GM12878 (cell line): ENCODE data around the gene DGKQ. TPM values are rescaled to one million over a fixed set of nuclear protein-coding genes. Genes with fewer than 3 reads are reported as not detected.
A peak's percentile ranks its signal among the peaks of the same experiment; 100 is the strongest.

Experiments used
- ATAC-seq: fragments of 200-7000 bp; cut with Tn5 transposase; 3 replicates; pipeline ENCODE4 v1.9.1; 2020; ENCODE audit warnings: mild to moderate bottlenecking, moderate library complexity
- BruUV-seq: library from RNA; stranded (reverse); fragments of 400-500 nt; replicated peaks from 2 replicates; lab custom pipeline; 2021; lab: Mats Ljungman, UMichigan
- CTCF ChIA-PET: fragments of 300-600 bp; sonication (Branson Sonifier 250); formaldehyde crosslinking; extraction: SDS; loops from one replicate; lab custom pipeline; 2021; ENCODE audit warnings: inconsistent platforms; lab: Yijun Ruan, JAX
- POLR2A ChIA-PET: fragments of 350-600 bp; formaldehyde crosslinking; extraction: SDS; loops from one replicate; lab custom pipeline; 2021; ENCODE audit warnings: inconsistent platforms; lab: Charles Lee
- RAD21 ChIA-PET: fragments of 300-600 bp; sonication (Branson Sonifier 250); formaldehyde crosslinking; loops from one replicate; lab custom pipeline; 2023; ENCODE audit warnings: antibody characterized with exemption; ENCODE audit not compliant: unreplicated experiment; lab: Charles Lee
- SMC1A ChIA-PET: fragments of 300-600 bp; sonication (Branson Sonifier 250); formaldehyde crosslinking; loops from one replicate; lab custom pipeline; 2023; ENCODE audit not compliant: unreplicated experiment, uncharacterized antibody; lab: Charles Lee
- DNase-seq: peaks from one replicate; pipeline ENCODE4 v3.0.0-alpha.2; 2011; ENCODE audit warnings: low read depth, low spot score
- FAIRE-seq: peaks from 3 replicates; lab custom pipeline; 2011; peaks lifted over from hg19 to GRCh38; lab: Jason Lieb, UNC
- H2AFZ ChIP-seq: 2 replicates; pipeline ENCODE4 v1.6.0; 2011; ENCODE audit warnings: low read depth, low read length, control low read depth; ENCODE audit not compliant: control insufficient read depth
- H3K27ac ChIP-seq: 2 replicates; pipeline ENCODE4 v1.5.1; 2011; ENCODE audit warnings: control low read depth; ENCODE audit not compliant: control insufficient read depth, insufficient read depth
- H3K27me3 ChIP-seq, 2 experiments: replicated peaks in 1 of 2; 2 replicates each; pipeline versions ENCODE4 v1.6.0 to v1.6.1; 2011; ENCODE audit warnings: low read length in 1 of 2; ENCODE audit not compliant: control insufficient read depth in 2 of 2, insufficient read depth in 2 of 2
- H3K36me3 ChIP-seq, 2 experiments: 2 replicates each; pipeline ENCODE4 v1.5.1; 2011; ENCODE audit warnings: low read length in 1 of 2; ENCODE audit not compliant: control insufficient read depth in 2 of 2, insufficient read depth in 2 of 2
- H3K4me1 ChIP-seq: 2 replicates; pipeline ENCODE4 v1.6.1; 2011; ENCODE audit warnings: mild to moderate bottlenecking, low read length, moderate library complexity, mixed read lengths; ENCODE audit not compliant: control insufficient read depth, insufficient read depth
- H3K4me2 ChIP-seq: 2 replicates; pipeline ENCODE4 v1.6.0; 2011; ENCODE audit warnings: control low read depth; ENCODE audit not compliant: control insufficient read depth, insufficient read depth
- H3K4me3 ChIP-seq: fragments of 200-600 bp; sonication (generic); 2 replicates; pipeline ENCODE4 v1.5.1; 2016
- H3K79me2 ChIP-seq: 2 replicates; pipeline ENCODE4 v1.6.0; 2011; ENCODE audit warnings: low read length; ENCODE audit not compliant: control insufficient read depth, insufficient read depth
- H3K9ac ChIP-seq: 2 replicates; pipeline ENCODE4 v1.8.0; 2011; ENCODE audit warnings: low read length, control low read depth, mixed read lengths; ENCODE audit not compliant: control insufficient read depth, insufficient read depth
- H3K9me3 ChIP-seq: replicated peaks from 3 replicates; pipeline ENCODE4 v1.5.1; 2011; ENCODE audit warnings: mild to moderate bottlenecking, low read length; ENCODE audit not compliant: control insufficient read depth, insufficient read depth
- H4K20me1 ChIP-seq: 2 replicates; pipeline ENCODE4 v1.6.0; 2011; ENCODE audit not compliant: control insufficient read depth, insufficient read depth
- CTCF ChIP-seq, 3 experiments: IDR thresholded peaks in 2 of 3; conservative IDR thresholded peaks in 1 of 3; 2 replicates each; pipeline ENCODE4 v1.5.1; 2011; ENCODE audit warnings: low read depth in 3 of 3, low read length in 3 of 3, mild to moderate bottlenecking in 3 of 3, control low read depth in 2 of 3, moderate library complexity in 2 of 3, inconsistent platforms in 1 of 3, mixed read lengths in 1 of 3; ENCODE audit not compliant: control insufficient read depth in 2 of 3, insufficient read depth in 1 of 3; ENCODE audit errors: extremely low read depth in 1 of 3
- ESRRA ChIP-seq: IDR thresholded peaks from 2 replicates; pipeline ENCODE4 v1.6.1; 2012; ENCODE audit warnings: mild to moderate bottlenecking, low read length, improper control_type of control experiment
- MEF2A ChIP-seq: IDR thresholded peaks from 2 replicates; pipeline ENCODE4 v1.6.1; 2011; ENCODE audit warnings: low read depth, mild to moderate bottlenecking, low read length, moderate library complexity; ENCODE audit not compliant: insufficient read depth
- NFYB ChIP-seq: IDR thresholded peaks from 2 replicates; pipeline ENCODE4 v1.6.1; 2011; ENCODE audit warnings: low read depth, mild to moderate bottlenecking, low read length, improper control_type of control experiment, moderate library complexity; ENCODE audit not compliant: insufficient read depth
- PBX3 ChIP-seq: IDR thresholded peaks from 2 replicates; pipeline ENCODE4 v1.6.1; 2011; ENCODE audit warnings: mild to moderate bottlenecking, low read depth, low read length, moderate library complexity; ENCODE audit not compliant: insufficient replicate concordance
- WGBS: methylation state at CpG from one replicate; pipeline ENCODE4 v1.1.6; 2016; ENCODE audit warnings: low lambda C conversion rate; ENCODE audit not compliant: insufficient replicate concordance, insufficient coverage; ENCODE audit errors: missing lambda C conversion rate; 5-methylcytosine and 5-hydroxymethylcytosine counted together
- in situ Hi-C: fragments of 300-500 bp; cut with MboI; formaldehyde crosslinking; loops from 9 replicates; pipeline ENCODE4 v1.14.3; 2018; ENCODE audit warnings: mixed read lengths
- intact Hi-C: fragments of 100-400 bp; cut with micrococcal nuclease; formaldehyde crosslinking; loops from one replicate; pipeline ENCODE4 v1.14.2; 2022; ENCODE audit not compliant: unreplicated experiment
- polyA plus RNA-seq, 11 experiments: library from polyadenylated mRNA; depleted of rRNA in 4 of 11; unstranded in 6 of 11; stranded (reverse) in 5 of 11; fragments of >200 nt; fragmentation: Nextera tagmentation in 4 of 11; fragmentation: Illumina TruSeq in 1 of 11; extraction: Ambion mirVana in 4 of 11; extraction: Trizol in 1 of 11; gene quantifications; 1 replicate in 1 of 11; 2 replicates in 10 of 11; pipeline versions ENCODE4 v1.2.1 to v1.2.3, GENCODE V29; 2011 to 2016; ENCODE audit warnings: inconsistent platforms in 2 of 11, missing spikeins in 2 of 11, low read depth in 1 of 11
- total RNA-seq, 4 experiments: library from RNA; depleted of rRNA in 3 of 4; stranded (reverse); fragments of >200 nt in 3 of 4; fragmentation: Illumina TruSeq in 1 of 4; extraction: Trizol in 1 of 4; gene quantifications; 2 replicates each; pipeline versions ENCODE4 v1.2.1 to v1.2.3, GENCODE V29; 2013 to 2021

The DGKQ gene
- total and polyA plus RNA-seq, 10 of the 15 experiments (the other 5 are each of a cell fraction or from before 2014, with no cell fraction given) = 0.11 to 10.5 (median 1.4) TPM

- no peak overlapping the region for H3K4me2 ChIP-seq
- CTCF ChIA-PET = no interaction called here
- ATAC-seq (no peak), DNase-seq (no peak), FAIRE-seq (no peak)
- H3K9ac ChIP-seq = no peak overlapping the region
- no peak overlapping the region for H3K4me3 ChIP-seq
- RAD21 ChIA-PET = no interaction called here
- TF ChIP-seq PBX3 (no peak), ESRRA (no peak), MEF2A (no peak), NFYB (no peak), CTCF (IDR thresholded peaks at IDR 0.05 in 2 of 3, conservative IDR thresholded peaks at IDR 0.05 in 1 of 3; ENCODE audit: control insufficient read depth in 2 of 3, extremely low read depth in 1 of 3, insufficient read depth in 1 of 3, low read depth in 3 of 3, low read length in 3 of 3) (peak in 1 of 3 experiments; percentile 7; a peak in 1 of 6 replicates)
- peaks cover 46% of the 10 kb centered on the region for H3K4me1 ChIP-seq
- in situ Hi-C loops = no loop called here
- H3K27me3 ChIP-seq = no peaks in the 10 kb centered on the region
- SMC1A ChIA-PET = no interaction called here
- H3K9me3 ChIP-seq = no peaks in the 10 kb centered on the region; the same call in 1 of the 3 replicates
- H3K79me2 ChIP-seq = peaks cover 79% of the 10 kb centered on the region
- intact Hi-C loops = no loop called here
- no peak overlapping the region for H3K27ac ChIP-seq
- POLR2A ChIA-PET = no interaction called here
- no peak overlapping the region for H2AFZ ChIP-seq
- peaks cover 15% of the 10 kb centered on the region for H4K20me1 ChIP-seq
- BruUV-seq = no TSS peak
- WGBS = 71% methylated on average over 5 of the region's 17 CpGs
- H3K36me3 ChIP-seq = peaks cover 0 to 4% of the 10 kb centered on the region in 2 experiments; a peak in 2 of 4 replicates
Observed at GRCh38 chr4:926538-926937, 46.8 kb downstream of the DGKQ start.
